ENCODE results near the gene GOLGA8J. TPM values are rescaled to one million over a fixed set of nuclear protein-coding genes. Genes with fewer than 3 reads are reported as not detected.

Gene GOLGA8J
- total and polyA plus RNA-seq, 2 experiments from 2014 or later: not detected

DNA sequence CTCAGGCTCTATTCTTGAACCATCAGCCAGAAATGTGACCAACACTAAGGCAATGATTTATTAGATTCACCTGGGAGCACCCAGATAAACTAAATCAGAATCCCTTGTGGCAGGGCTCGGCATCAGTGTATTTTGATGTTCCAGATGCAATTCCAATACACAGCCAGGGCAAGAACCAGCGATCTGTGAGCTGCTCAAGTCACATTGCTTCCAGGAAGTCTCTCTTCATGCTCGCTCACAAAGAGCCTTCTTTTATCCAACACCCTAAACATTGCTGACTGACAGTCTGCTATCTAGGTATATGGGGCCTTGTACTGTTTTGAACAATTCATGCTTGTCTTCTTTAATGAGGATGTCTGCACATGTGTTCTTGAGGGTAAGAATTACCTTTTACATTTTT is 40.9 kb upstream of the GOLGA8J start (continued):
- TF ChIP-seq, protein P1, sequence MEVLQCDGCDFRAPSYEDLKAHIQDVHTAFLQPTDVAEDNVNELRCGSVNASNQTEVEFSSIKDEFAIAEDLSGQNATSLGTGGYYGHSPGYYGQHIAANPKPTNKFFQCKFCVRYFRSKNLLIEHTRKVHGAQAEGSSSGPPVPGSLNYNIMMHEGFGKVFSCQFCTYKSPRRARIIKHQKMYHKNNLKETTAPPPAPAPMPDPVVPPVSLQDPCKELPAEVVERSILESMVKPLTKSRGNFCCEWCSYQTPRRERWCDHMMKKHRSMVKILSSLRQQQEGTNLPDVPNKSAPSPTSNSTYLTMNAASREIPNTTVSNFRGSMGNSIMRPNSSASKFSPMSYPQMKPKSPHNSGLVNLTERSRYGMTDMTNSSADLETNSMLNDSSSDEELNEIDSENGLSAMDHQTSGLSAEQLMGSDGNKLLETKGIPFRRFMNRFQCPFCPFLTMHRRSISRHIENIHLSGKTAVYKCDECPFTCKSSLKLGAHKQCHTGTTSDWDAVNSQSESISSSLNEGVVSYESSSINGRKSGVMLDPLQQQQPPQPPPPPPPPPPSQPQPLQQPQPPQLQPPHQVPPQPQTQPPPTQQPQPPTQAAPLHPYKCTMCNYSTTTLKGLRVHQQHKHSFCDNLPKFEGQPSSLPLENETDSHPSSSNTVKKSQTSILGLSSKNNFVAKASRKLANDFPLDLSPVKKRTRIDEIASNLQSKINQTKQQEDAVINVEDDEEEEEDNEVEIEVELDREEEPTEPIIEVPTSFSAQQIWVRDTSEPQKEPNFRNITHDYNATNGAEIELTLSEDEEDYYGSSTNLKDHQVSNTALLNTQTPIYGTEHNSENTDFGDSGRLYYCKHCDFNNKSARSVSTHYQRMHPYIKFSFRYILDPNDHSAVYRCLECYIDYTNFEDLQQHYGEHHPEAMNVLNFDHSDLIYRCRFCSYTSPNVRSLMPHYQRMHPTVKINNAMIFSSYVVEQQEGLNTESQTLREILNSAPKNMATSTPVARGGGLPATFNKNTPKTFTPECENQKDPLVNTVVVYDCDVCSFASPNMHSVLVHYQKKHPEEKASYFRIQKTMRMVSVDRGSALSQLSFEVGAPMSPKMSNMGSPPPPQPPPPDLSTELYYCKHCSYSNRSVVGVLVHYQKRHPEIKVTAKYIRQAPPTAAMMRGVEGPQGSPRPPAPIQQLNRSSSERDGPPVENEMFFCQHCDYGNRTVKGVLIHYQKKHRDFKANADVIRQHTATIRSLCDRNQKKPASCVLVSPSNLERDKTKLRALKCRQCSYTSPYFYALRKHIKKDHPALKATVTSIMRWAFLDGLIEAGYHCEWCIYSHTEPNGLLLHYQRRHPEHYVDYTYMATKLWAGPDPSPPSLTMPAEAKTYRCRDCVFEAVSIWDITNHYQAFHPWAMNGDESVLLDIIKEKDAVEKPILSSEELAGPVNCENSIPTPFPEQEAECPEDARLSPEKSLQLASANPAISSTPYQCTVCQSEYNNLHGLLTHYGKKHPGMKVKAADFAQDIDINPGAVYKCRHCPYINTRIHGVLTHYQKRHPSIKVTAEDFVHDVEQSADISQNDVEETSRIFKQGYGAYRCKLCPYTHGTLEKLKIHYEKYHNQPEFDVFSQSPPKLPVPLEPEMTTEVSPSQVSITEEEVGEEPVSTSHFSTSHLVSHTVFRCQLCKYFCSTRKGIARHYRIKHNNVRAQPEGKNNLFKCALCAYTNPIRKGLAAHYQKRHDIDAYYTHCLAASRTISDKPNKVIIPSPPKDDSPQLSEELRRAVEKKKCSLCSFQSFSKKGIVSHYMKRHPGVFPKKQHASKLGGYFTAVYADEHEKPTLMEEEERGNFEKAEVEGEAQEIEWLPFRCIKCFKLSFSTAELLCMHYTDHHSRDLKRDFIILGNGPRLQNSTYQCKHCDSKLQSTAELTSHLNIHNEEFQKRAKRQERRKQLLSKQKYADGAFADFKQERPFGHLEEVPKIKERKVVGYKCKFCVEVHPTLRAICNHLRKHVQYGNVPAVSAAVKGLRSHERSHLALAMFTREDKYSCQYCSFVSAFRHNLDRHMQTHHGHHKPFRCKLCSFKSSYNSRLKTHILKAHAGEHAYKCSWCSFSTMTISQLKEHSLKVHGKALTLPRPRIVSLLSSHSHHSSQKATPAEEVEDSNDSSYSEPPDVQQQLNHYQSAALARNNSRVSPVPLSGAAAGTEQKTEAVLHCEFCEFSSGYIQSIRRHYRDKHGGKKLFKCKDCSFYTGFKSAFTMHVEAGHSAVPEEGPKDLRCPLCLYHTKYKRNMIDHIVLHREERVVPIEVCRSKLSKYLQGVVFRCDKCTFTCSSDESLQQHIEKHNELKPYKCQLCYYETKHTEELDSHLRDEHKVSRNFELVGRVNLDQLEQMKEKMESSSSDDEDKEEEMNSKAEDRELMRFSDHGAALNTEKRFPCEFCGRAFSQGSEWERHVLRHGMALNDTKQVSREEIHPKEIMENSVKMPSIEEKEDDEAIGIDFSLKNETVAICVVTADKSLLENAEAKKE (CRISPR knock-in tag; IDR thresholded peaks at IDR 0.05): no peak

DNA sequence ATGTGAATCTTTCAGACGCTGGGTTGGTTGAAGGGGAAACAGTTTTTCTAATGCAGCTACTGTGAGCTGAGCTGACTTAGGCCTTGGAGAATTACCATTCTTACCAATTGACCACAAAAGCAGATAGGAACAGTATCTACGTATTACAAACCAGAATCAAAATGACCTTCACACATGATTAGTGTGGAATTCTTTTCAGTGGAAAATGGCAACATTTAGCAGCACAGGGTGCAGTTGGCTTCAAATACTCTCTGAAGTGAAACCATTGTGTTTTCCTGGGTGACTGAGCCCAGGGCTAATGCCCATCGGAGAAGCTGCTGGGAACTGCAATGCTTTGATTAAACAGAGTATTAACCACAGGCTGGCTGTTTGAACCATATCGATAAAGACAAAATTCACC is 40.2 kb upstream of the GOLGA8J start:
- Histone ChIP-seq H4K20me1 (replicated peaks; ENCODE audit: insufficient read depth) (no peaks in the 10 kb centered on the region), H3F3A (replicated peaks; ENCODE audit: low read depth) (no peaks in the 10 kb centered on the region), H3K4me2 (no peak overlapping the region), H3K36me3 (ENCODE audit: insufficient read depth) (no peaks in the 10 kb centered on the region), H3K4me1 (ENCODE audit: insufficient read depth) (no peaks in the 10 kb centered on the region), H3K4me3 (no peak overlapping the region), H3K79me2 (replicated peaks; ENCODE audit: insufficient read depth) (no peaks in the 10 kb centered on the region), H3K27me3 (ENCODE audit: insufficient read depth) (no peaks in the 10 kb centered on the region), H2AFZ (no peak overlapping the region), H3K9me2 (ENCODE audit: insufficient read depth) (peaks cover 9% of the 10 kb centered on the region; the same call in 1 of the 2 replicates), H3K27ac (ENCODE audit: low read depth) (no peak overlapping the region)
- peaks cover 3% of the 10 kb centered on the region for H3K27me3 Mint-ChIP-seq (ENCODE audit: insufficient read depth, low read depth, poor library complexity)
- no peak overlapping the region for H3K27ac Mint-ChIP-seq
- no peaks in the 10 kb centered on the region for H3K36me3 Mint-ChIP-seq (ENCODE audit: low read depth)
- H3K9me3 Mint-ChIP-seq: no peaks in the 10 kb centered on the region
- DNase-seq (ENCODE audit: low spot score) (no peak), ATAC-seq (no peak)
- no peak overlapping the region for H3K4me3 Mint-ChIP-seq
- TF ChIP-seq, protein P2, sequence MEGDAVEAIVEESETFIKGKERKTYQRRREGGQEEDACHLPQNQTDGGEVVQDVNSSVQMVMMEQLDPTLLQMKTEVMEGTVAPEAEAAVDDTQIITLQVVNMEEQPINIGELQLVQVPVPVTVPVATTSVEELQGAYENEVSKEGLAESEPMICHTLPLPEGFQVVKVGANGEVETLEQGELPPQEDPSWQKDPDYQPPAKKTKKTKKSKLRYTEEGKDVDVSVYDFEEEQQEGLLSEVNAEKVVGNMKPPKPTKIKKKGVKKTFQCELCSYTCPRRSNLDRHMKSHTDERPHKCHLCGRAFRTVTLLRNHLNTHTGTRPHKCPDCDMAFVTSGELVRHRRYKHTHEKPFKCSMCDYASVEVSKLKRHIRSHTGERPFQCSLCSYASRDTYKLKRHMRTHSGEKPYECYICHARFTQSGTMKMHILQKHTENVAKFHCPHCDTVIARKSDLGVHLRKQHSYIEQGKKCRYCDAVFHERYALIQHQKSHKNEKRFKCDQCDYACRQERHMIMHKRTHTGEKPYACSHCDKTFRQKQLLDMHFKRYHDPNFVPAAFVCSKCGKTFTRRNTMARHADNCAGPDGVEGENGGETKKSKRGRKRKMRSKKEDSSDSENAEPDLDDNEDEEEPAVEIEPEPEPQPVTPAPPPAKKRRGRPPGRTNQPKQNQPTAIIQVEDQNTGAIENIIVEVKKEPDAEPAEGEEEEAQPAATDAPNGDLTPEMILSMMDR (conservative IDR thresholded peaks at IDR 0.05; ENCODE audit: low read depth in 2 of 2): no peak
- peaks cover 5% of the 10 kb centered on the region; the same call in 2 of the 3 replicates for H3K4me1 Mint-ChIP-seq
